BE2C (cell line): ENCODE data around the gene MON2.
"Not testable (repeated sequence)": the region's sequence is repeated elsewhere in the genome, so short reads cannot be mapped to it uniquely, and the experiment has no call there.

Experiments
- DNase-seq: peaks from one replicate; pipeline ENCODE4 v3.0.0-alpha.2; 2020
- H3K27me3 ChIP-seq: fragments of 250-450 bp; sonication (Bioruptor Pico); 2 replicates; pipeline ENCODE4 v1.5.1; 2020; ENCODE audit warnings: mild to moderate bottlenecking
- H3K36me3 ChIP-seq: fragments of 250-450 bp; sonication (Bioruptor Pico); 2 replicates; pipeline ENCODE4 v1.5.1; 2020; ENCODE audit warnings: mild to moderate bottlenecking
- H3K4me1 ChIP-seq: fragments of 250-450 bp; sonication (Bioruptor Pico); 2 replicates; pipeline ENCODE4 v1.5.1; 2020
- H3K4me3 ChIP-seq: 2 replicates; pipeline ENCODE4 v1.5.1; 2011; ENCODE audit warnings: low read depth, low read length
- H3K9me3 ChIP-seq: fragments of 250-450 bp; sonication (Bioruptor Pico); 2 replicates; pipeline ENCODE4 v1.5.1; 2020
- CTCF ChIP-seq: IDR thresholded peaks from 2 replicates; pipeline ENCODE4 v1.5.1; 2012; ENCODE audit warnings: mild to moderate bottlenecking, low read depth, low read length

MON2 gene

GRCh38 chr12:62458626-62459025 is 8.0 kb upstream of the MON2 start:
- H3K4me3 ChIP-seq: no peak overlapping the region
- no peaks in the 10 kb centered on the region for H3K36me3 ChIP-seq
- DNase-seq: no peak
- TF ChIP-seq CTCF: no peak
- H3K27me3 ChIP-seq: no peaks in the 10 kb centered on the region
- H3K4me1 ChIP-seq: no peaks in the 10 kb centered on the region
- H3K9me3 ChIP-seq: no peaks in the 10 kb centered on the region; the same call in 1 of the 2 replicates

GRCh38 chr12:62459976-62460375 is 6.7 kb upstream of the MON2 start:
- DNase-seq: no peak
- Histone ChIP-seq H3K9me3 (no peaks in the 10 kb centered on the region; the same call in 1 of the 2 replicates), H3K27me3 (no peaks in the 10 kb centered on the region), H3K36me3 (no peaks in the 10 kb centered on the region), H3K4me1 (no peaks in the 10 kb centered on the region), H3K4me3 (no peak overlapping the region)
- no peak for TF ChIP-seq CTCF

- H3K4me1 ChIP-seq, H3K9me3 ChIP-seq, H3K36me3 ChIP-seq, H3K27me3 ChIP-seq, H3K4me3 ChIP-seq, DNase-seq: not testable (repeated sequence)
These were observed 5.3 kb upstream of the MON2 start for GRCh38 chr12:62461171-62461837.

DNA sequence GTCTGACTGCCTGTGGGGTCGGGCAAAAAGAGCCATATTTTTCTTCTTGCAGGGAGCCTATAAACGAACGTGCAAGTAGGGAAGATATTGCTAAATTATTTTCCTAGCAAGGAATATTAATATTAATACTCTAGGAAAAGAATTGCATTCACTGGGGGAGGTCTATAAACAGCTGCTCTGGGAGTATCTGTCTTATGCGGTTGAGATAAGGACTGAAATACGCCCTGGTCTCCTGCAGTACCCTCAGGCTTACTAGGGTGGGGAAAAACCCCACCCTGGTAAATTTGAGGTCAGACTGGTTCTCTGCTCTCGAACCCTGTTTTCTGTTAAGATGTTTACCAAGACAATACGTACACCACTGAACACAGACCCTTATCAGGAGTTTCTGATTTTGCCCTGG is 3.4 kb upstream of the MON2 start:
- H3K36me3 ChIP-seq, H3K4me3 ChIP-seq, H3K9me3 ChIP-seq, H3K27me3 ChIP-seq, H3K4me1 ChIP-seq, DNase-seq: not testable (repeated sequence)

GRCh38 chr12:62466018-62466593 is 520 bp upstream of the MON2 start:
- TF ChIP-seq CTCF: no peak
- peak; percentile 16 for DNase-seq
- H3K36me3 ChIP-seq: no peaks in the 10 kb centered on the region

GRCh38 chr12:62468397-62468796 is 1.8 kb downstream of the MON2 start:
- no peaks in the 10 kb centered on the region for H3K9me3 ChIP-seq
- H3K36me3 ChIP-seq: no peaks in the 10 kb centered on the region
- no peak for DNase-seq
- H3K4me1 ChIP-seq: no peaks in the 10 kb centered on the region
- TF ChIP-seq CTCF: no peak
- H3K27me3 ChIP-seq: no peaks in the 10 kb centered on the region
- peak overlapping the region; percentile 97 for H3K4me3 ChIP-seq

More at GRCh38 chr12:62466018-62466593, 520 bp upstream of the MON2 start:
- no peaks in the 10 kb centered on the region for H3K27me3 ChIP-seq
- H3K9me3 ChIP-seq: no peaks in the 10 kb centered on the region
- no peaks in the 10 kb centered on the region for H3K4me1 ChIP-seq
- H3K4me3 ChIP-seq: peak overlapping the region; percentile 97

- H3K27me3 ChIP-seq: no peaks in the 10 kb centered on the region
- H3K4me1 ChIP-seq: no peaks in the 10 kb centered on the region
- H3K9me3 ChIP-seq: no peaks in the 10 kb centered on the region
- no peaks in the 10 kb centered on the region for H3K36me3 ChIP-seq
- DNase-seq: no peak
- no peak for TF ChIP-seq CTCF
- peak overlapping the region; percentile 97; the same call in 1 of the 2 replicates for H3K4me3 ChIP-seq
These were observed 2.3 kb downstream of the MON2 start for GRCh38 chr12:62468935-62469334.
